GM13976 (cell line): ENCODE data around the gene USP49.

Experiments
- DNase-seq: peaks from one replicate; pipeline ENCODE4 v3.0.0; 2012; ENCODE audit warnings: low spot score
- in situ Hi-C: fragments of 300-500 bp; cut with MboI; formaldehyde crosslinking; loops from one replicate; pipeline ENCODE4 v1.12.0; 2022; ENCODE audit warnings: low sequenced_read_pairs, mixed read lengths, inconsistent platforms; ENCODE audit not compliant: unreplicated experiment
- TF ChIP-seq, protein P1 (sequence below): IDR thresholded peaks from 2 replicates; pipeline ENCODE4 v1.5.1; 2012; ENCODE audit warnings: borderline replicate concordance, mild to moderate bottlenecking; ENCODE audit not compliant: insufficient read depth; ENCODE audit errors: extremely low read depth, missing control alignments, control extremely low read depth

USP49 gene

GRCh38 chr6:41811095-41811494, 84.1 kb downstream of the USP49 start:
- TF ChIP-seq, protein P1, sequence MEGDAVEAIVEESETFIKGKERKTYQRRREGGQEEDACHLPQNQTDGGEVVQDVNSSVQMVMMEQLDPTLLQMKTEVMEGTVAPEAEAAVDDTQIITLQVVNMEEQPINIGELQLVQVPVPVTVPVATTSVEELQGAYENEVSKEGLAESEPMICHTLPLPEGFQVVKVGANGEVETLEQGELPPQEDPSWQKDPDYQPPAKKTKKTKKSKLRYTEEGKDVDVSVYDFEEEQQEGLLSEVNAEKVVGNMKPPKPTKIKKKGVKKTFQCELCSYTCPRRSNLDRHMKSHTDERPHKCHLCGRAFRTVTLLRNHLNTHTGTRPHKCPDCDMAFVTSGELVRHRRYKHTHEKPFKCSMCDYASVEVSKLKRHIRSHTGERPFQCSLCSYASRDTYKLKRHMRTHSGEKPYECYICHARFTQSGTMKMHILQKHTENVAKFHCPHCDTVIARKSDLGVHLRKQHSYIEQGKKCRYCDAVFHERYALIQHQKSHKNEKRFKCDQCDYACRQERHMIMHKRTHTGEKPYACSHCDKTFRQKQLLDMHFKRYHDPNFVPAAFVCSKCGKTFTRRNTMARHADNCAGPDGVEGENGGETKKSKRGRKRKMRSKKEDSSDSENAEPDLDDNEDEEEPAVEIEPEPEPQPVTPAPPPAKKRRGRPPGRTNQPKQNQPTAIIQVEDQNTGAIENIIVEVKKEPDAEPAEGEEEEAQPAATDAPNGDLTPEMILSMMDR = no peak
- in situ Hi-C loops = no loop called here
- no peak for DNase-seq

DNA sequence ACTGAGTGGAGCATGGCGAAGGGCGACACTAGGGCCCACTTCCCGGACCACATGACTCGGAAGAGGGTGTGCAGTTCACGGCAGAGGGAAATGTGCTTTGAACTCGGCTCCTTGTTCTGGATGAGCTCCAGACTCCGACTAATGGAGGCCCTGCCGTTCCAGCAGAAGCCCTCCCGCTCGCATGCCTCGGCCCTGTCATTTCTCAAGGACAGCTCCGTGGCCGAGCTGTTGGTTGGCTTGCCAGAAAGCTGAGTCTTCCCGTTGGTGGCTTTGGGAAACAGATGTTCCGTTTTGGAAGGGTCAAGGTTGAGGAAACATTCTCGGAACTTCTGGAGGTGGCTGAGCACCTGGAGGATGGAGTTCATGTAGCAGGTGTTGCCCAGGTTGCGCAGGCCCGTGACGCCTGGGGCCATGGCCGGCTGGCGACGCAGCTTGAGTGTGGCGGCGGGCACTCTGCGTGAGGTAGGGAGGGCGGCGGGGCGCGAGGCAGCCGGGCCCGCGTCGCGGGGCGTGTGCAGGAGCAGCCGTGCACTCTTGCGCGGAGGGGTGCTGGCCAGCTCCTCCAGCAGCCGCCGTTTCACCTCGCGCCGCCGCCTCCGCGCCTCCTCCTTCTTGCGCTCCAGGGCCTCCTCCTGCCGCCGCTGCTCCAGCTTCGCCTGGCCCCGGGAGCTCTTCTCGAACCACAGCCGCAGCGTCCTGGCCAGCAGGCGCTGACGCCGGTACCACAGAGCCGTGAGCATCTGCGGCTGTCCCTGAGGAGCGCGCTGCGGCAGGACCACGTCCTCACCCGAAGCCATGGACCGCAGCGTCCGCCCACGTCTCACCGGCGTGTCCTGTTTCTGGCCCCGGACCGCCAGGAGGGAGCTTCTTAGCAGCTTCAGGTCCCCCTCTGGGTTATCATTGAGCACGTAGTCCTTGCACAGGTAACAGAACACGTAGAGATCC, 89.1 kb downstream of the USP49 start:
- TF ChIP-seq, protein P1 = no peak
- in situ Hi-C loops = no loop called here
- DNase-seq = no peak

- TF ChIP-seq, protein P1 = peak; percentile 48
- no peak for DNase-seq
- in situ Hi-C loops = no loop called here
Measured at GRCh38 chr6:41801380-41801779, 93.8 kb downstream of the USP49 start.

- TF ChIP-seq, protein P1 = no peak
- DNase-seq = no peak
- in situ Hi-C loops = loop anchor here (5.0 kb wide), 1 partner anchor 243 kb away; no protein-coding TSS in a partner anchor
Measured at GRCh38 chr6:41799559-41799911, 95.6 kb downstream of the USP49 start.

- TF ChIP-seq, protein P1 = no peak
- no peak for DNase-seq
- in situ Hi-C loops = loop anchor here (5.0 kb wide), 1 partner anchor 243 kb away; no protein-coding TSS in a partner anchor
Measured at GRCh38 chr6:41798901-41799558, 96.1 kb downstream of the USP49 start.

DNA sequence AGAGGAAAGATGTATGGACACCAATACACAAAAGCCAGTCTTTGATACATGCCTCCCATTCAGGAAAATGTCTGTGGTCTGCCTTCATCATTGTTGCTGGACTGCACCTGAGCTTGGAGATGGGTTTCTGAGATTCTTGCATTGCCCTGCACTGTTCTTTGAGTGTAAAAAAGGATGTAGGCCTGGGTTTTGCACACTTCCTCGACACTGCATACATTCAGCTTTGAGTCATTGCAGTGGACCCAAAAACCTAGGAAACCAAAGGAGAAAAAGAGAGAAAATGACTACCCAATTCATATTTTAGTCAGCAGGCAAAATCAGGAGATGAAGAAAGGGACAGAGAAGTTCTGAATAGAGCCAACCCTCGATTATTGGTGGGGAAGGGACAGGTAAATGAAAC, 98.7 kb downstream of the USP49 start:
- in situ Hi-C loops = loop anchor here (5.0 kb wide), 1 partner anchor 246 kb away; no protein-coding TSS in a partner anchor
- DNase-seq = no peak

More for the DNA sequence above, 98.7 kb downstream of the USP49 start:
- TF ChIP-seq, protein P1 = no peak
